CD4-positive, alpha-beta T cell treated with Interleukin-6 for 4 hours (primary cell): ENCODE results near the gene LY9.
A peak's percentile ranks its signal among the peaks of the same experiment; 100 is the strongest.

Source experiments
- DNase-seq: peaks from one replicate; pipeline ENCODE4 v3.0.0-alpha.2; 2020; ENCODE audit warnings: mixed read lengths

Gene LY9, protein sequence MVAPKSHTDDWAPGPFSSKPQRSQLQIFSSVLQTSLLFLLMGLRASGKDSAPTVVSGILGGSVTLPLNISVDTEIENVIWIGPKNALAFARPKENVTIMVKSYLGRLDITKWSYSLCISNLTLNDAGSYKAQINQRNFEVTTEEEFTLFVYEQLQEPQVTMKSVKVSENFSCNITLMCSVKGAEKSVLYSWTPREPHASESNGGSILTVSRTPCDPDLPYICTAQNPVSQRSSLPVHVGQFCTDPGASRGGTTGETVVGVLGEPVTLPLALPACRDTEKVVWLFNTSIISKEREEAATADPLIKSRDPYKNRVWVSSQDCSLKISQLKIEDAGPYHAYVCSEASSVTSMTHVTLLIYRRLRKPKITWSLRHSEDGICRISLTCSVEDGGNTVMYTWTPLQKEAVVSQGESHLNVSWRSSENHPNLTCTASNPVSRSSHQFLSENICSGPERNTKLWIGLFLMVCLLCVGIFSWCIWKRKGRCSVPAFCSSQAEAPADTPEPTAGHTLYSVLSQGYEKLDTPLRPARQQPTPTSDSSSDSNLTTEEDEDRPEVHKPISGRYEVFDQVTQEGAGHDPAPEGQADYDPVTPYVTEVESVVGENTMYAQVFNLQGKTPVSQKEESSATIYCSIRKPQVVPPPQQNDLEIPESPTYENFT

DNA sequence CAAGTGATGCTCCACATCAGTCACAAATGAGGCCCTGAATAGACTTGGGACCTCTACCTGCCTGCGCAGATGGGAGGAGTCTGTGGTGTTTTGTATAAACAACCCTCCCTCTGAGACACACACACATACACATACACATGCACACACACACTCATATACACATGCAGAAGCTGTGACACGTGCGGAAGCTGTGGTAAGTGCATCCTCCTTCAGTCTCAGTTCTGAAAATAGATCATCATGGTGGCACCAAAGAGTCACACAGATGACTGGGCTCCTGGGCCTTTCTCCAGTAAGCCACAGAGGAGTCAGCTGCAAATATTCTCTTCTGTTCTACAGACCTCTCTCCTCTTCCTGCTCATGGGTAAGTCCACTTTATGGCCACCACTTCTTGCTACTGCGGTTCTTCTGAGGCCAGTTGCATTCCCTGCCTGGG lies at the start of gene LY9:
LY9 (plus strand) TSS at position 224 of the 433 bp plus-strand sequence; CDS start at position 238, 14 bp downstream.
- DNase-seq = peak; percentile 84

DNA sequence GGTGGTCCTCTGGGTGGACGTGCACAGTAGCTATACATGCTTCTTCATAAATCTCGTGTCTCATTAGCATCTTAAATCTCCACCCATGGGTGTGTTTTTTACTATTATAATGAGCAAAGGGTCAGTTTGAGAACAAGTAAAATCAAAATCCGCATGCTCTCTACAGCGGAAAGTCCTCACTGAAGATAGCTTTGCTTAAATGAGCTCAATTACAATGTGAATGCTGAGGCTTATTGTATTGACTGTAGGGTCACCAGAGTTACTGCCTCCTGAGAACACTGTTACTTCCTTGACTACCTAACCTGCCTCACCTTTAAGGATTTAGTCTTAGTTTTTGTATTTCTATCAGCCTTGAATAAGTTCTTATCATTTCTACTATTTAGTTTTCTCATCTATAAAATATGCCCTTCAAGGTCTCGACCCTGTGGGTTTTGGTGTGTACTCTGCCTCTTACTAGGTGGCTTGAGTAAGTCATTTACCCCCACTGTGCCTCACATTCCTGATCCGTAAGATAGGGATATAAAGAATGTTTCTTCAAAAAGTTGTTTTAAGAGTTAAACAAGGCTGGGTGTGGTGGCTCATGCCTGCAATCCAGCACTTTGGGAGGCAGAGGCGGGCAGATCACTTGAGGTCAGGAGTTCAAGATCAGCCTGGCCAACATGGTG lies 49.0 kb upstream of the LY9 start:
- DNase-seq = no peak

DNA sequence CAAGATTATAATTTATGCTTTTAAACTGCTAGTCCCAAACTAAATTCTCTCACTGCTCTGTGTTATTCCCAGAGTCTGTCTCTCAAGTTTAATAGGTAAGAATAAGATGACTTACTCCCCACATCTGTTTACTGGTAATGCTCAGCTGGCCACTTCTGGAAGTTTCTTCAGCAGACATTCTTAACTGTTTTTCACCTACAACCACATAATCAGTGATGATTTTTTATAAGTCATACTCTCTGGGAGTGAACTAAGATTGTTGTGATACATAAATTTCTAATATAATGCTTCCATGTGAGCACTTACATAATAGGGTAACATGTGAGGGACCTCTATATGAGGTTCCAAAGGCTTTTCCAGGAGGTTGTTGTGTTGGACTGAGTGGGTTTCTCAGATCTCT lies 48.3 kb upstream of the LY9 start:
- DNase-seq = no peak

DNA sequence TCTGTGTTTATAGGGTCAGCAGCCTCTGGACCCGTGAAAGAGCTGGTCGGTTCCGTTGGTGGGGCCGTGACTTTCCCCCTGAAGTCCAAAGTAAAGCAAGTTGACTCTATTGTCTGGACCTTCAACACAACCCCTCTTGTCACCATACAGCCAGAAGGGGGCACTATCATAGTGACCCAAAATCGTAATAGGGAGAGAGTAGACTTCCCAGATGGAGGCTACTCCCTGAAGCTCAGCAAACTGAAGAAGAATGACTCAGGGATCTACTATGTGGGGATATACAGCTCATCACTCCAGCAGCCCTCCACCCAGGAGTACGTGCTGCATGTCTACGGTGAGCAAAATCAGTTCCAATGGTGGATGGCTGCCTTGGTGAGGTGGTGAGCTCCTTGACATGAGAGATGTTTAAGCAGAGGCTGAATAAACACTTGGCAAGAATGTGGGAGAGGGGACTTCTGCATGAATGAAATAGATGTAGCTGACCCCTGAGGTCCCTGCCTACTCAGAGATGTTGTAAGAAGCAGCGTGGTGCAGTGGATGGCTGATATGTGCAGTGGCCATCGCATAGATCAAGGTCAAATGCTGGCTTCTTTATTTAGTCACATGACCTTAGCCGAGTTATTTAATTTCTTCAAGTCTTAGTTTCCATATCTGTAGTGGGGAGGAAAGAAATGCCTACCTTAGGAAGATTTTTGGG lies 47.6 kb upstream of the LY9 start:
- no peak for DNase-seq

DNA sequence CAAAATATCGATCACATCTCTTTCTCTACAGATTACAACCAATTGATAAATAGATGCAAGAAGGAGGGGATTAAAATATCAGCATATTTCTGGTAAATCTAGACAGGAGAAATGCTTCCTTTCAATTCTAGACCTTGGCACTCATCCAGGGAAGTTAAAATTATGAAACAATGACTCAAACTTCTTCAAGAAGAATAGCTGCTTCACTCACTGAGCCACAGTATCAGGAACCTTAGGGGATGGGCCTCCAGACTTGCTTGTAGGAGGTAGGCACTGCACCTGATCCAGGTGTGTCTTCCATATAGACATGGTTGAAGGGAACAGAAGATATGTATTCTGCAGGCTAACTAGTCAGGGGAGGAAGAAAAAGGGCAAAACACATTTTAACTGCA lies 47.1 kb upstream of the LY9 start:
- no peak for DNase-seq

DNA sequence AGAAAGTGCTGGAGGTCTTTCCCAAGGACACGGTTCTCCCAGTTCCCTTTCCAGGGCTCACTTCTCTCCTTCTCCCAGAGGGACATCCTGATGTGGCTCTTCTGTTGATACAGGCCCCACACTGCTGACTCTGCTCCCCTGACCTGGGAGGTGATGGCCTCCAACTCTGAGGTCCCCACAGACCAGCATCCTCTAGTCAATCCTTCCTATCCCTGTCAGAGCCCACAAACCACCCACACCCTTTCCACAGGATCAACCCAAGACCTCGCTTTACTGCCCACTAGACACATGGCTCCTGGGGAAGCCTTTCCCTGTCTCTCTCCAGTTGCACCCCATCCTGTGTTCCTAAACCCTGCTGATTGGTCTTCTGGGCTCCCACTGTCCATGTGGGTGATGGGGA lies 45.4 kb upstream of the LY9 start:
- DNase-seq = no peak

DNA sequence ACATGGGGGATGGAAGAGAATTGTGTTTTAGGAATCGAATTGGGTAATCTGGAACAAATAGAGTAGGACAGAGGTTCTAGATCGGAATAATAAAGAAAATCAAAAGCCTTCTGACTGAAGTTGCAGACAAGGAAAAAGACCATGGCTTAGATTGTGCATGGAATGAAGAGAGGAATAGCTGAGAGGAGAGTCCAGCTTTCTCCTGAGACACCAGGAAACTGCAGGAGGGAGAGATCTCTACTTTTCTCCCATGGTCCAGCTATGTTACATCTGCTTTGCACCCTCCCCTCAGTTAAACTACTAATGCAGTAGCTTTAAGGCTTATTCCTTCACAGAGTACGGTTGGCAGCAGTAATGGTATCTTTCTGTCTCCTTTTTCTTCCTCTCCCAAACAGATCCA lies 43.6 kb upstream of the LY9 start:
- no peak for DNase-seq

DNA sequence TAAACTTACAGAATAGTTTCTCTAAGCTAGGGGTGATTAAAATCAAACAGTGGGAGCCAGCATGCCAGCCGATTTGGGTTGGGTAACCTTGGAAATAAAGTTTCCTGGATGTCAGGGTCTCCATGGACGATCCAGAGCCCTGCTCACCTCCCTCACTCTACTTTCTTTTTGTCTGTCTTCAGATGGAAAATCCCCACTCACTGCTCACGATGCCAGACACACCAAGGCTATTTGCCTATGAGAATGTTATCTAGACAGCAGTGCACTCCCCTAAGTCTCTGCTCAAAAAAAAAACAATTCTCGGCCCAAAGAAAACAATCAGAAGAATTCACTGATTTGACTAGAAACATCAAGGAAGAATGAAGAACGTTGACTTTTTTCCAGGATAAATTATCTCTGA lies 43.0 kb upstream of the LY9 start:
- DNase-seq = no peak

DNA sequence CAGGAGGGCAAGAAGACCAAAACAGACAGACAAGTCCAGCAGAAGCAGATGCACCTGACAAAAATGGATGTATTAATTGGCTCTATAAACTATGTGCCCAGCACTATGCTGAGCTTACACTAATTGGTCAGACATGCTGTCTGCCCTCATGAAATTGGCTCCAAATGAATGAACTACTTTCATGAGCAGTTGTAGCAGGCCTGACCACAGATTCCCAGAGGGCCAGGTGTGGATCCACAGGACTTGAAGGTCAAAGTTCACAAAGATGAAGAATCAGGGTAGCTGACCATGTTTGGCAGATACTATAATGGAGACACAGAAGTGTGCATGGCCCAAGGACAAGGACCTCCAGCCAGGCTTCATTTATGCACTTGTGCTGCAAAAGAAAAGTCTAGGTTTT lies 42.4 kb upstream of the LY9 start:
- DNase-seq = no peak

DNA sequence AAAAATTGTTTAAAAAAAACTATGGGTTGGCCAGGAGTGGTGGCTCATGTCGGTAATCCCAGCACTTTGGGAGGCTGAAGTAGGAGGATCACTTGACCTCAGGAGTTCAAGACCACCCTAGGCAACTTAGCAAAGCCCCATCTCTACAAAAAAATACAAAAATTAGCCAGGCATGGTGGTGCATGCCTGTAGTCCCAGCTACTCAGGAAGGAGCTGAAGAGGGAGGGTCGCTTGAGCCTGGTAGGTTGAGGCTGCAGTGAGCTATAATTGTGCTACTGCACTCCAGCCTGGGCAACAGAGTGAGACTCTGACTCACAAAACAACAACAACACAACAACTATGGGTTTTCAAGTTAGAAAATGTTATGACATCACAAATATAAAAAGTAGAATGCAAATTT lies 40.5 kb upstream of the LY9 start:
- no peak for DNase-seq

DNA sequence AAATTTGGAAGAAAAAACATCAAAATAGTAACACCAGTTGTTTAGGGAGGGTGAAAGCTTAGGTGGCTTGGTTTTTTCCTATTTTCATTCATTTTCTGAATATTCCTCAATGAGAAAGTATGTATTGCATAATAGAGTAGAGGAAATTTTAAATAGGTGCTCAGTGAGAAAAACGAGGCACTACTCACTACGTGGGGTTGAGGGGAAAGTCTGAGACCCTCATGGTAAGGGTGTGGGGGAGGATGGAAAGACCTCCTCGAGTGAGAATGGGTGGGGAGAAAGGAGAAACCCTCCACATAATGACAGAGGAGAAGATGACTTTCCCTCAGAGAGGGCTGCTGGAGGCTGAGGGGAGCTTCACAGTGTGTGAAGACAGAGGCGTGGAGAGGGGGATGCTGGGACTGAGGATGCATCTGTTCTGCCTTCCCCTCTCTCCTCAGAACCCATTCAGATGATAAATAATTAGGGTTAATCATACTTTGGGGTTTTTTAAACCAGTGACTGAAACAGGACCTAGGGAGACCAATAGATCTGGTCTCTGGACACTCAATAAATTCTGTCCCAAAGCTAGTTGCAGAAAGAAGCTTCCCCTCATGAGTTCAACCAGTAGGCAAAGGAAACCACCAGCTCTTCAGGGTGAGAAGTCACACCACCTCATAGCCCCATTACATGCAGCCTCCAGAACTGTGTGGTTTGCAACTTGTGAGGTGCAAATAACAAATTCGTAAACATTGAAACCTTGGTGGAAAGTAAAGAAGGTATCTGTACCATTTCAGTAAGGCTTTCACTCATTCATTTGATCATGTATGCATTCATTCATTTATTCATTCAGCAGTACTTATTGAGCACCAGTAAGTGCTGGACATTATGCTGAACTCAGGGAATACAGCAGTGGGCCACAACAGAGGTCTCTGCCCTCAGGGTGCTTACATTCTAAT lies 39.8 kb upstream of the LY9 start:
- DNase-seq = peak; percentile 14

DNA sequence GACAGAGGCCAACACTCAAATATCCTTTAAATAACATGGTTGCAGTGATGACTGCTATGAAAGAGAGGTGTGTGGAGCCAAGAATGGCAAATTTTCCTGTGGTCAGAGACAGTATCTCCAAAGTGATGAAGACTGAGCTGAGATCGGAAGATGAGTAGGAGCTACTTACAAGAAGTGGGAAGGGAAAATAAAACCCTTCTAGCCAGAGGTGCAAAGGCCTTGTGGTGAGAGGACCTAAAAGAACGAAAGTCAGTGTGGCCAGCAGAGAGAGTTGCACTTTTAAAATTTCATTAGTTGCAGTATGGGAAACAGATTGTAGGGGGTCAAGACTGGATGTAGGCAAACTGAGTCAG lies 39.1 kb upstream of the LY9 start:
- DNase-seq = no peak

DNA sequence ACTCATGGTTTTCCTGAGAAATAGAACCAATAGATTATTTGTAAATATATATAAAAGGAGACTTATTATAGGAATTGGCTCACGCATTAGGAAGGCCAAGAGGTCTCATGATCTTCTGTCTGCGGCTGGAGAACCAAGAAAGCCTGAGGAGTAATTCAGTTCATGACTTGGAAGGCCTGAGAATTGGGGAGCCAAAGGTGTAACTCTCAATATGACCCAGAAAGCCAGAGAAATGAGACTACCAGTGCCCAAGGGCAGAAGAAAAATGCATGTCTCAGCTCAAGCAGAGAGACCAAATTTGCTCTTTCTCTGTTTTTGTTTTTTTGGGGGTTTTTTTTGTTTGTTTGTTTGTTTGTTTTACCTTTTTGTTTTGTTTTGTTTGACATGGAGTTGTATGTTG lies 37.5 kb upstream of the LY9 start:
- DNase-seq = no peak

DNA sequence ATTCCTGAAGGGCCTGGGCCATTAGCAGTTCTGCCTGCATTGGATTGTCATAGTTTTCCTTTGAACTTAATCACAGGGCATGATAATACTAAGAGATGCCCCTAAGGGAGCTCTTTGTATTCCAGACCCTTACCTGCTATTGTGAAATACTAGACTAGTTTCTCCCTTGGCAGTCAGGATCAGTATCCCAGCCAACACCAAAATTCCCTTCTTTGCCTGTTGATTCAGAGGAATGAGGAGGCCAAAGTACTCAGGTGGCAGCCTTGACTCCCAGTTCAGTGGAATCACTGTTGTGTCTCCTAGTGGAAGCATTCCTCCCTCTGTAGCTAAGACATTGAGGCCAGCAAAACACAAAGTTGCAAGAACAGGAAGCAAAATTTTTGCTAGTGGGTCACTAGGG lies 36.2 kb upstream of the LY9 start:
- no peak for DNase-seq

DNA sequence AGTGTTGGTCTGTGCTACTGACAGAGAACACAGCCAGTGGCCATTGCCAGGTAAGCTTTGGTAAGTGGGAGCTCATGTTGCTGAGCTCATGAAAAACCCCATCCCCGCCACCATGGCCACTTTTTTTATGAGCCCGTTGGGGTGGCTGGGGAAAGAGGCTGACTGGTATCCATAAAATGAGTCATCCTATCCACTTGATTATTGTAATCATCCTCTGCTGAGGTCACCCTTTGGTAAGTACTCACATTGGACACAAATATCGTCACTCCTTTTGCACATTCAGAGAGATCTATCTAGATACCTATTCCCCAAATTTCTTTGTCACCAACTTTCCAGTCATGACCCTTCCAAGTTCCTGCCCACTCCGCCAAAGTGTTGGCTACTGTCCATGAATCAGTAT lies 34.9 kb upstream of the LY9 start:
- DNase-seq = no peak

DNA sequence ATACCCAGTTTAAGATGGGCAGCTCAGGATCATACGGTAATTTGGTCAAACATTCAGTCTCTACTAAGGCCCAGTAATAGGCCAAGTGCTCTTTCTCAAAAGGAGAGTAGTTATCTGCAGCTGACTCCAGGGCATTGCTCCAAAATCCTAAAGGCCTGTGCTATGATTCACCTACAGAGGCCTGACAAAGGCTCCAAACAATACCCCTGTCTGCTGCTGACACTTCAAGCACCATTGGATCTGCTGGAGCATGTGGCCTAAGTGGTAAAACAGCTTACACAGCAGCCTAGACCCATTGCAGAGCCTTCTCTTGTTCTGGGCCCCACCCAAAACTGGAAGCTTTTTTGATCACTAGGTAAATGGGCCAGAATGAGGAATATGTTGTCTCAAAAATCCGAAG lies 34.1 kb upstream of the LY9 start:
- no peak for DNase-seq

DNA sequence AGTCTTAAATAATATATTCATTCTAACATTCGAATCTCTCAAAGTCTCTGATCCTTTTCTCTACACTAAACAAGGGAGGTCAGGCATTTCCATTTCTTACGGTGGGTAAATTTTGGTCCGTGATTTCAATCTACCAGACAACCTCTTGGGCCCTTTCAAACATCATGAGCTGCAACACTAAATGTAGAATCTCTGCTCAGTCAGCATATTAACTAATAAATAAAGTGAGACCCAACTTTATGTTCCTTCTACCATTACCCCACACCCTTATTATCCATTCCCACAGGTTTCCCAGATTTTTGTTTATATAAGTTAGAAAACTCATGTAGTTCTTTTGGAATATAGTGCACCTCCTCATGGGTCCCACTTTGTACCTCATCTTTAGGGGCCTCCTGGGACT lies 32.0 kb upstream of the LY9 start:
- no peak for DNase-seq

DNA sequence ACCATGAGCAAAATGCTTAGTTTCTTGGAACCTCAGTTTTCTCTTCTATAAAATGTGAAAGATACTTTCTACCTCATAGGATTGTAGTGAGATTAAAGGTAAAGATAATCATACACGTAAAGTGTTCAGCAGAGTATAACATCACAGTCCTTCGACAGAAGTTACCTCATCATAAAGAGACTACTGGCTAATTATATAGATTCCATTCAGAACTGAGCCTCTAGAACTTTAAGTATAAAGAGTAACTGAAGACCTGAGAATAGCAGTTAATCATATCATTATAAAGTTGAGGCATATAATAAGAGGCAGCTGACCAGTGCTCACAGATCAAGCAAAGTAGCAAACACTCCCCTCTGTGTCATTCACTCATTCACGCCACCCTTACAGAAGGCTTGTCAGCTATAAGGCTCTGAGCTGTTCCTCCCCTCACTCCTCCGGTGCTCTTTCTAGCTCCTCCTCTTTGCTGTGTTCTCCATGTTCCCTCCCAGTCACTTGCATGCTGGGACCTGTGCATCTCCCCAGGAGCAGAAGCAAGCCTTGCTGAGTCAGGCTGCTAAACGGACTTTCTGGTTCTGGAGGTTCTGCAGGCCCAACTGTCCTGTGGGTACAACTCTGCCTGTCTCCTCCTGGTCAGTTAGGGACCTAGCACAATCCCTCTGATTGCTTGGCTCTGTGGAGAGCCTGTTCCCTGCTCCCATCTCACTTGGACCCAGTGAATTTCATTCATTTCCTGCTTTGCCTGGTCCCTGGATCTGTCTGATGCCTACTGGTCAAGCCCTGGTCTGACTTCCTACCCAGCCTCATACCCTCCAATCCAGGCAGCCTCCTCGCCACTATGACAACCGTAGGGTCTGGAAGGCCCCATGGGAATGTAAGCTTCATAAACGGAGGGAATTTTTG lies 28.3 kb upstream of the LY9 start:
- peak; percentile 23 for DNase-seq

DNA sequence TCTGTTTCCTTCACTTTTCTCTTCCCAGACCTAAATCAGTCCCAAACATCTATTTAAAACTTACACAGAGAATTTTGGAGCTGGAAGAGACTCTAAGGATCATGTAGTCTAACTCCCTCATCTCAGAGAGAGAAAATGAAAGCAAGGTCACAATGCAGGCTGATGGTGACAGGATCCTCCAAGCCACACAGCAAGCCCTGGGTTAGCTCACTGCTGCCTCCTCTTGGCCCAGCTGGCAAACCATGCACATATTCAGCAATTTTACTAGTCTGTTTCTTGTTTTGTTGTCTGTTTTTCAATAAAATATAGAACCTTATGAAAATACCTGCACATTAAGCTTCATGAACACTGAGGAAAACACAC lies 27.7 kb upstream of the LY9 start:
- DNase-seq = peak; percentile 89

DNA sequence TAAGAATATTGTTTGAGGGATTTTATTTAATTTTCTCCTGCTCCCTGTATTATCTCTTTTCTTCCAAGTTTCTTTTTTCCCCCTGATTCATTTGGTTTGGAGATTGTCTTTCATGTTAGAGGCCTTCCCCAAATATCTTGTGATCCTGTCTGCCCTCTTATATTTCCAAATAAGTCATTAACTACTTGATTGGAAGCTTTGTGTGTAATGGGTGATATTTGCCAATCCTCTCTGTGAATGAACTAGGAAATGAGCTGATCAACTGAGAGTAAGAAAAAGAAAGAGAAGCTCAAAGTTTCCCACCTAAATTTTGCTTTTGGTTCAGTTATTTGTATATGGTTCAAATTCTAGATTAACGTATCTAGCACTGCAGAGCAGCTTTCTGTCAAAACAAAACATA lies 23.6 kb upstream of the LY9 start:
- DNase-seq = no peak

DNA sequence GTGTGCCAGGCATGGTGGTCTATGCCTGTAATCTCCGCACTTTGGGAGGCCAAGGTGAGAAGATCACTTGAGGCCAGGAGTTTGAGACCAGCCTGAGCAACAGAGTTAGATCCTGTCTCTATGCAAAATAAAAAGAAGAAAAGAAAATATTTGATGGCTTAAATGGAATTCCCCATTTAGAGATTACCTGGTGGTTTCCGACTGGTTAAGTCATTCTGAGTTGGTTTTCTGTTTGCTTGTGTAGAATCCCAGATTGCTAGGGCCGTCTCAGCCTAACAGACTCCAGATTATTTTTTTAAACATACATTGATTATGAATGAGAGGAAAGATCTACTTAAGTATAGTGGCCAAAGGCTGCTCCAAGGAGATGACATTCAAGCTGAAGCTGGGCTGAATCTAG lies 22.9 kb upstream of the LY9 start:
- no peak for DNase-seq
